Breast epithelium (tissue), 3 donors: Measurements from ENCODE around the gene NID2.

ENCODE experiments used
- CTCF ChIP-seq, 3 donors: fragments of 450-650 bp; IDR thresholded peaks; one replicate each; pipeline ENCODE4 v1.5.1; 2016 to 2017; ENCODE audit warnings: antibody characterized with exemption in 3 of 3, mild to moderate bottlenecking in 3 of 3, moderate library complexity in 3 of 3
- POLR2A ChIP-seq: fragments of 450-650 bp; IDR thresholded peaks from one replicate; pipeline ENCODE4 v1.6.1; 2016; ENCODE audit warnings: antibody characterized with exemption, mild to moderate bottlenecking, moderate library complexity

- TF ChIP-seq CTCF (IDR thresholded peaks at IDR 0.05) (no peak), POLR2A (no peak)
Observed at GRCh38 chr14:52086711-52087110, 17.9 kb upstream of the NID2 start.
